DOHH2 (cell line): ENCODE results near the gene FBXL17.

ENCODE experiments used
- H3F3A ChIP-seq: fragments of 200-600 bp; sonication (generic), shearing (Covaris generic); 2 replicates; pipeline ENCODE4 v1.6.0; 2016; ENCODE audit warnings: antibody characterized with exemption, mild to moderate bottlenecking; ENCODE audit not compliant: control insufficient read depth, insufficient read depth
- H3K27ac ChIP-seq: fragments of 200-600 bp; sonication (generic); 2 replicates; pipeline ENCODE4 v1.5.1; 2014; ENCODE audit warnings: low read depth, mild to moderate bottlenecking, low read length, moderate library complexity
- H3K27me3 ChIP-seq: fragments of 200-600 bp; sonication (generic); 2 replicates; pipeline ENCODE4 v1.6.1; 2014; ENCODE audit warnings: mild to moderate bottlenecking, low read length, mixed read lengths; ENCODE audit not compliant: control insufficient read depth
- H3K36me3 ChIP-seq: fragments of 200-600 bp; sonication (generic); 2 replicates; pipeline ENCODE4 v1.6.1; 2014; ENCODE audit warnings: mild to moderate bottlenecking, low read length, moderate library complexity, mixed read lengths; ENCODE audit not compliant: control insufficient read depth
- H3K4me1 ChIP-seq: fragments of 200-600 bp; sonication (generic); 2 replicates; pipeline ENCODE4 v1.6.1; 2014; ENCODE audit warnings: mild to moderate bottlenecking, low read length, mixed read lengths; ENCODE audit not compliant: control insufficient read depth
- H3K4me2 ChIP-seq: fragments of 200-600 bp; sonication (generic); 2 replicates; pipeline ENCODE4 v1.6.0; 2014; ENCODE audit warnings: mild to moderate bottlenecking, low read length, moderate library complexity
- H3K4me3 ChIP-seq: fragments of 200-600 bp; sonication (generic); 2 replicates; pipeline ENCODE4 v1.5.1; 2014; ENCODE audit warnings: mild to moderate bottlenecking, low read length, mixed read lengths
- H3K79me2 ChIP-seq: fragments of 200-600 bp; sonication (generic); 2 replicates; pipeline ENCODE4 v1.6.1; 2014; ENCODE audit warnings: mild to moderate bottlenecking, low read length, mixed read lengths; ENCODE audit not compliant: control insufficient read depth
- H3K9me2 ChIP-seq: fragments of 200-600 bp; sonication (generic); replicated peaks from 2 replicates; pipeline ENCODE4 v1.6.1; 2014; ENCODE audit warnings: mild to moderate bottlenecking, low read length, mixed read lengths; ENCODE audit not compliant: control insufficient read depth
- H3K9me3 ChIP-seq: fragments of 200-600 bp; sonication (generic); 2 replicates; pipeline ENCODE4 v1.6.1; 2014; ENCODE audit warnings: antibody characterized with exemption, low read length, mixed read lengths; ENCODE audit not compliant: control insufficient read depth, insufficient read depth
- H4K20me1 ChIP-seq: fragments of 200-600 bp; sonication (generic); 2 replicates; pipeline ENCODE4 v1.6.0; 2014; ENCODE audit warnings: low read depth, mild to moderate bottlenecking, antibody characterized with exemption, low read length, moderate library complexity; ENCODE audit not compliant: control insufficient read depth, insufficient read depth
- EZH2phosphoT487 ChIP-seq: fragments of 200-600 bp; sonication (generic); IDR thresholded peaks from 2 replicates; pipeline ENCODE4 v1.6.1; 2017; ENCODE audit warnings: borderline replicate concordance, mild to moderate bottlenecking, antibody characterized with exemption, low read length, moderate library complexity, mixed read lengths
- TF ChIP-seq, protein P1 (sequence below): fragments of 200-600 bp; sonication (generic); IDR thresholded peaks from one replicate; pipeline ENCODE4 v1.5.1; 2014; ENCODE audit warnings: antibody characterized with exemption, mild to moderate bottlenecking, low read depth, low read length; ENCODE audit not compliant: poor library complexity, severe bottlenecking

Gene FBXL17

DNA sequence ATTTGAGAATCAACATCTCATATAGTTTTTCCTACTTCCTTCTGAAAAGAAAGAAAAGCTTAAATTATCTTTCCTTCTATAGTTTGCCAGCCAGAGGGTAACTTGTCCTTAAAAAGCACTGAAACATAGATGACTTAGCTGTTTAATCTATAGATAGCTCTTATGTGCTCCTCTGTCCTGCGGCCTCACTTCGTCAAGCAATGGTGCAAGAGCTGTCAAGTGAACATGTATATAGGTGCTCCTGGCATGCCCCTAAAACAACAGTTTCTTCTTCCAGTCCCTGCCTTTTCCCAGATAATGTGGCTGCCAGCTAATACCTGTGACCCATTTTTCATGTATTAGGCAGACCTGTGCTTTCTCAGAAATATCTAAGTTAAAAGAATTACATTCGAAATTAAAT, 423.5 kb downstream of the FBXL17 start:
- no peak overlapping the region for H3K27ac ChIP-seq

GRCh38 chr5:107957051-107957450, 424.8 kb downstream of the FBXL17 start:
- H3K4me3 ChIP-seq, result no peak overlapping the region
- no peaks in the 10 kb centered on the region for H3K79me2 ChIP-seq
- H3K27me3 ChIP-seq, result no peaks in the 10 kb centered on the region
- H3K9me3 ChIP-seq, result no peaks in the 10 kb centered on the region
- no peaks in the 10 kb centered on the region for H4K20me1 ChIP-seq
- no peaks in the 10 kb centered on the region for H3F3A ChIP-seq
- H3K9me2 ChIP-seq, result no peaks in the 10 kb centered on the region
- H3K4me1 ChIP-seq, result no peaks in the 10 kb centered on the region
- TF ChIP-seq, protein P1, sequence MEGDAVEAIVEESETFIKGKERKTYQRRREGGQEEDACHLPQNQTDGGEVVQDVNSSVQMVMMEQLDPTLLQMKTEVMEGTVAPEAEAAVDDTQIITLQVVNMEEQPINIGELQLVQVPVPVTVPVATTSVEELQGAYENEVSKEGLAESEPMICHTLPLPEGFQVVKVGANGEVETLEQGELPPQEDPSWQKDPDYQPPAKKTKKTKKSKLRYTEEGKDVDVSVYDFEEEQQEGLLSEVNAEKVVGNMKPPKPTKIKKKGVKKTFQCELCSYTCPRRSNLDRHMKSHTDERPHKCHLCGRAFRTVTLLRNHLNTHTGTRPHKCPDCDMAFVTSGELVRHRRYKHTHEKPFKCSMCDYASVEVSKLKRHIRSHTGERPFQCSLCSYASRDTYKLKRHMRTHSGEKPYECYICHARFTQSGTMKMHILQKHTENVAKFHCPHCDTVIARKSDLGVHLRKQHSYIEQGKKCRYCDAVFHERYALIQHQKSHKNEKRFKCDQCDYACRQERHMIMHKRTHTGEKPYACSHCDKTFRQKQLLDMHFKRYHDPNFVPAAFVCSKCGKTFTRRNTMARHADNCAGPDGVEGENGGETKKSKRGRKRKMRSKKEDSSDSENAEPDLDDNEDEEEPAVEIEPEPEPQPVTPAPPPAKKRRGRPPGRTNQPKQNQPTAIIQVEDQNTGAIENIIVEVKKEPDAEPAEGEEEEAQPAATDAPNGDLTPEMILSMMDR, result no peak
- TF ChIP-seq EZH2phosphoT487, result no peak
- H3K4me2 ChIP-seq, result no peak overlapping the region
- no peaks in the 10 kb centered on the region for H3K36me3 ChIP-seq
- no peak overlapping the region for H3K27ac ChIP-seq

More for the DNA sequence above, 423.5 kb downstream of the FBXL17 start:
- TF ChIP-seq EZH2phosphoT487, result no peak
- TF ChIP-seq, protein P1, result no peak
- Histone ChIP-seq H3K9me2 (no peaks in the 10 kb centered on the region), H3K4me1 (no peaks in the 10 kb centered on the region), H3K9me3 (no peaks in the 10 kb centered on the region), H3K4me3 (no peak overlapping the region), H3K4me2 (no peak overlapping the region), H3K36me3 (no peaks in the 10 kb centered on the region), H3K79me2 (no peaks in the 10 kb centered on the region), H4K20me1 (no peaks in the 10 kb centered on the region), H3K27me3 (no peaks in the 10 kb centered on the region), H3F3A (no peaks in the 10 kb centered on the region)

DNA sequence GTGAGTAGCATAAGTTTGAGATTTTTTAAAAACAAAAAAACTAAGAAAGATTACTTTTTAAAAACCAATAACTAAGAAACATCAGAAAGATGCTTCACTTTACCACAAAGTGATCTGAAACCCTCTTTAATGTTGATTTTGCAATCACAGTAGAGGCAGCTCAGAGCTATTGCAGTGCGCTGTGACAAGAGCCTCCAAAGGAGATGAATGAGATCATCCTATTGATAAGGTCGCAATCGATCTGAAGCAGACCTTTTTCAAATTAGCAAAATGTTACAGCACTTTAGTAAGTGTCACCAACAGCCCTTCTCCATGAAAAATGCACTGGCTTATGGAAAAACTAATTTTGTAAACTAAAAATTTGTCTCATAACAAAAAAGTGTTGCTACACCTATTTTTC, 426.6 kb downstream of the FBXL17 start:
- Histone ChIP-seq H3K27ac (no peak overlapping the region), H4K20me1 (no peaks in the 10 kb centered on the region), H3K9me3 (no peaks in the 10 kb centered on the region), H3K27me3 (no peaks in the 10 kb centered on the region), H3K36me3 (no peaks in the 10 kb centered on the region), H3K4me1 (no peaks in the 10 kb centered on the region), H3K9me2 (no peaks in the 10 kb centered on the region), H3K4me2 (no peak overlapping the region), H3K4me3 (no peak overlapping the region), H3K79me2 (no peaks in the 10 kb centered on the region), H3F3A (no peaks in the 10 kb centered on the region)
- TF ChIP-seq EZH2phosphoT487, result no peak
- TF ChIP-seq, protein P1, result no peak

DNA sequence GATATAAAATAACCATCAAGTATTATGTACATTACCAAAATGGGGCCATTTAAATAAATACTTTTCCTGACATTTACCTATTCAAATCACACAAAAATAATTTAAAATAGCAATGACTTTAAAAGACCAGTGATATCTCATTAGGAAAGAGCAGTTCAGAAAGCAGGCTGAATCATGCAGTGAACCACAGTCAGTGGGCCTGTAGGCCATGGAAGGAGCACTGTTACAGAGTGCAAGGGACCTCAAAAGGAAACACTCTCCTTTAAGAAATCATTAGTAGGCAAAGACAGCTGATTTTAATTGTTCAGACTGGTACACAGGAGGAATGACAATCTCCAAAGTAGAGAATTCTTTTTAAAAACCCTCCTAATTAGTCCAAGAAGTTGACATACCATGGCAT, 427.6 kb downstream of the FBXL17 start:
- Histone ChIP-seq H3K79me2 (no peaks in the 10 kb centered on the region), H3K9me3 (no peaks in the 10 kb centered on the region), H3K36me3 (no peaks in the 10 kb centered on the region), H4K20me1 (no peaks in the 10 kb centered on the region), H3F3A (no peaks in the 10 kb centered on the region), H3K27me3 (no peaks in the 10 kb centered on the region), H3K4me1 (no peaks in the 10 kb centered on the region), H3K4me3 (no peak overlapping the region), H3K27ac (no peak overlapping the region), H3K9me2 (no peaks in the 10 kb centered on the region), H3K4me2 (no peak overlapping the region)
- TF ChIP-seq EZH2phosphoT487, result no peak
- TF ChIP-seq, protein P1, result no peak
